ENCODE measurements around the gene VPS8.
"Not testable (repeated sequence)": the region's sequence is repeated elsewhere in the genome, so short reads cannot be mapped to it uniquely, and the experiment has no call there.

The VPS8 gene

DNA sequence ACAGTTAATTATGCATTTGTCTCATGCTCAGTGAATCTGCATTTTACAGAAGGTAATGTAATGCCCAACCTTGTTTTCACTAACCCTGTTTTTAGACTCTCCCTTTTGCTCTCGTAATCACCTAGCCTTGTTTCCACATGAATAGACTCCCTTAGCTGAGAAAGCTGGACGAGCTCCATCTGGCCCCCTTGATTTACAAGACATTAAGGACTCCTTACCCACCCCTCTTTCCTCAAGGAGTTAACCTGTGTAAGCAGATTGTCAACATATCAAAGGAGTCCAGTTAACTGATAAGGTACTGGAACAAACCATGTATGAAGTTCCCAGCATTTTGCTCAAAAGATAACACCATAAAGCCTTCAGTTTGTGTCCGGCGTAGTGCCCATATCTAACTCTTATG is 99.6 kb downstream of the VPS8 start:
- DNase-seq = no peak

DNA sequence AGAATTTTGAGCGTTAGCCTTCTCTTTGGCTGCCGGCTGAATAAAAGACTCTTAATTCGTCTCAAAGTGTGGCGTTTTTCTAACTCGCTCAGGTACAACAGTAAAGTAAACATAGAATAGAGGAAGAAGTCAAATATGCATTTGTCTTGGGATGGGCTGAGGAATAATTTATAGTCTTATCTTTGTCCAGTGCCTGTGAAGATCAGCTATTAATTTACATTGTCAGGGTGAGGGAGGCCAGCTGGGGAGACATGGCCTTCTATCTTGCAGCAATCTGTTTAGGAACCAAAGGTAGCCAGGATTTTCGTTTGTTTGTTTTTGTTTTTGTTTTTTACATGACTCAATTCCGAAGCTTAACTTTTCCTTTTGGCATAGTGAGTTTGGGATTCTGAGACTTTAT is 100.2 kb downstream of the VPS8 start:
- no peak for DNase-seq

DNA sequence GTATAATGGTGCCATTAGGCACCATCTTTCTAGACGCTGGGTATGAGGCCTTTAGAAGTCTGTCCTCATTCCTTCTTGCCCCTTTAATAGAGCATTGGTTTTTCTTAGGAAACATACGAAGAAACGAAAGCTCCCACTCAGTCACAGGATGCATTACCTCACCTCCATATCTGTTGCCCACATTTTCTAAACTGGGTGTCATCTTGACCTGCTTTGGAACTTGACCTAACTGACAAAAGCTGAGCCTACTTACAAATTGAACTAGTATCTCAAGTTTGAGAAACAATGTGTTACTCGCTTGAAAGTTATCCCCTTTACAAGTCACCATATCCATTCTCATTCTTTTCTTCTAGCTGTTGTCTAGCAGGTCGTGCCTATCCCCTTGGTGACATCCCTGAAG is 102.7 kb downstream of the VPS8 start:
- DNase-seq = no peak

DNA sequence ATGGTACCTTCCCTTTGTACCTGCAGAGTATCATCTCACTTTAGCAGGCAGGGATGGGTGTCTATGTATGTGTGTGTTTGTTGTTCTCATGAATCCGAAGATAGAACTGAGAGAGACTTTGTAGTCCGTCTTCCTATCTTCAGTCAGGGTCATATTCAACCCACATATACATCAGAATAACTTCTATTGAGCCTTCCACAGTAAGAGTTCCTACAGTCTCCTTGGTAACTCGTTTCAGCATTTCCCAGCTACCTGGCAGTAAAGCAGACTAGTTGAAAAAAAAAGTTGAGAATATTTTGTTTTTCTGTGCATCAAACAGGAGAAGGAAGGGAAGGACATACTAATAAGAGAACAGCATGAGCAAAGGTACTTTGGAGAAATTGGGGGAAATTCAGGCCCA is 106.8 kb downstream of the VPS8 start:
- no peak for DNase-seq

DNA sequence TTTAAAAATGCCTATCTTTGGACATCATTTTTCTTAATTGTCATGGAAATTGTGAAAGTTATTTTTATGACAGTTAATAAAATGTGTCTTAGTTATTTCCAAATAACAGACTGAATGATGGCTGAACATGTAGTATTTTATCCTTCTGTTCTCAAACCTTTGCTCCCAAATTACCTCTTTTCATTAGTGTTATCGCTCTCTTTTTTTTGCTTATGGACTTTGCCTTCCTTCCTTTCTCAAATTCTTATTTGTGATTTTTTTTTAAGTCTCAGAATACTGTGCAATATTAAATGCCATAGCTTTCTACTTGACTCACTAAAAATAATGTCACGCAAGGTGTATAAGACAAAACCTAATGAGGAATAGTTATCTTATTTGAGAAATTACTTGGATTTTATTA is 107.7 kb downstream of the VPS8 start:
- no peak for DNase-seq

DNA sequence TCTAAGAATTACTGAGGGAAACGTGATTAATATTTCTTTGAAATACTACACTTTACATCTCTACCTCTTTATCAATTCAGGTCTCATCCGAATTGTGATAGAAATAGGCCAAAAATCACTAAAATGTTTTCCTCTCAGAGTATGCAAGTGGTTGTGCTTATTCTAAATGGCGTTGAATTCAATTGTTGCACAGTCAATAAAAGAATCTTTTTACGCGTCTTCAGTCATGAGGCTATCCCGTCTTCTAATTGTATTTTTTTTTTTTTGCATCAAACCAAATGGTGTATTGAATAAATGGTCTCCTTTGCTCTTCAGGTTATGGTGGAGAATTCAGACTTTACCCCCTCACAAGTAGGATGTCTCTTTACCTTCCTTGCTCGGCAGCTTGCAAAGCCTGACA is 112.6 kb downstream of the VPS8 start:
- DNase-seq = no peak

DNA sequence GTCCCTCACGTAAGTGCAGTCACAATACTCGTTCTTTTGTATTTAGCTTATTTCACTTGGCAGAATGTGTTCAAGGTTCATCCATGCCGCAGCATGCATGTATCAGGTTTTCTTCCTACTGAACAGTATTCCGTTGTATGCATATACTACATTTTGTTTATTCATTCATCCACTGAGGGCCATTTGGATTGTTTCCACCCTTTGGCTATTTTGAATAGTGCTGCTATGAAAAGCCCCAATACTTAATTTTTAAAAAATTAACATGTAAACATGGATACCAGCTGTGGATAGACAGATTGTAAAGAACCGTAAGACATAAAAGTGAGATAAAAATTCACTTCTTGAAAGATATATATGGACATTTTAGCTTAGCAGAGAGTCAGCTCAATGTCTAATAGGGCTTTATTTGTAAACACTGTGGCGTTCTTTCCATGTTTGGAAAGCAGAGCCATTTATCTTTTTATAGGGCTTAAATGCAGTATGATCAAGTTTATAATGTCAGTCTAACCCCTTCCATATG is 115.9 kb downstream of the VPS8 start:
- no peak for DNase-seq

DNA sequence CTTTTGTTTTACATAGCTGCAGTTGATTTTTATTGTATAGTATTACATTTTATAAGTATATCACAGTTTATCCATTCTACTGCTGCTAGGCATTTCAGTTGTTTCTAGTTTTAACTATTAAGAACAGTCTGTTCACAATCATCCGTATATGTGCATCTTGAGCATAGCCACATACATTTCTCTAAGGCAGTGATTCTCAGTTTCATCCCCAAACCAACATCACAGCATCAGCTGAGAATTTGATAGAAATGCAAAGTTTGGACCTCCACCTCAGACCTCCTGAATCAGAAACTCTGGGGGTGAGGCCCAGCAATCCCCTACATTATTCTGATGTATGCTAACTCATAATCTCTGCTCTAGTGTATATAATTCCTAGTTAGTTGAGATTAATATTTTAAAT is 120.8 kb downstream of the VPS8 start:
- DNase-seq = no peak

DNA sequence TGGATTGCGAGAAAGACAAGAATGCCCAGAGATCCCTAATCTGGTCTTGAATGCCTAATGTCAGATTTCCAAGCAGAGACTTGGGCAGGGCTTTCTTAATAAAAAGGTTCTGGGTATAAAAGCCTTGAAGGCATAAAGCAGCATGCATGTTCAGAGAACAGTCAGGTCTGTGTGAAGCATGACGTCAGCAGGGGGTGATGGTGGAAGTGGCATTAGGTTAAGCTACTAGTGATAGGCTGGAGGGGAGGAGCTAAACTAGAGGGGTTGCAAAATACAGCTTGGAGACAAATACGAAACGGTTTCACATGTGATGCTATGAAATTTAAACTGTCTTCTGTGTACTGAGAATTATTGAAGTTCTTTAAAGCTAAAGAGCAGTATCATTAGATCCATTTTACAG is 125.6 kb downstream of the VPS8 start:
- DNase-seq = no peak

DNA sequence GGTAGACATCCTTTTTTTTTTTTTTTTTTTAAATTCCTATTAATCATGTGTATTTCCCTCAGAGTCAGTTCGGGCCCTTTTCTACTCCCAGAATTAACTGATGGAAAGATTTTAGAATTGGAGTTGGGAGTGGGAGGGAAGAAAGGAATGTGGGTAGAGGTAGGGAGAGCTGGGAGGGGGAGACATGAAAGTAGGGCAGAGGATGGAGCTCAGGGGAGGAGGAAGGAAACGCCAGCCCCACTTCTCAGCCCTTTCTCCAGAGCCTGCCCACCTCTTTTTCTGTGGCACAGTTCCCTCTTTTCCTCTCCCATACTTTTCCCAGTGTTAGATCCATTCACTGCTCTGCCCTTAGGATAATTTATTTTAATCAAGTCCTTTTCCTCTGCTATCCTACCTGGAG is 129.4 kb downstream of the VPS8 start:
- DNase-seq = no peak

DNA sequence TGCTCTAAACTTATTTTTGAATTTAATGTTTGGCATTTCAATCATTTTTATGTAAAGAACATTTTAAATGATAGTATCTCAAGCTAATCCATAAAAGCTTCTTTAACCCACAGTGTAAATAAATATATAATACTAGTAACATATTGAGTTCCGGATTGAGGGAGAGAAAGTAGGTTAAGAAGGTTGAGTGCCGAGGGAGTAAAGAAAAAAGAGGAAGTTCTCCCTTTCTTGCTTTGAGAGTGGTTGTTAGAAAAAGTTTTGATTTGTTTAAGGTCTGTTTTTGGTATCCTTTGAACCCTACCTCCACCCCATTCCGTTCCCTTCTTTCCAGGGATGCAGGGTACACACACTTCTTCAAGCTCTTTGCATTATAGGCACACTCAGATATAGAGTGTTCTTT is 130.8 kb downstream of the VPS8 start:
- no peak for DNase-seq

DNA sequence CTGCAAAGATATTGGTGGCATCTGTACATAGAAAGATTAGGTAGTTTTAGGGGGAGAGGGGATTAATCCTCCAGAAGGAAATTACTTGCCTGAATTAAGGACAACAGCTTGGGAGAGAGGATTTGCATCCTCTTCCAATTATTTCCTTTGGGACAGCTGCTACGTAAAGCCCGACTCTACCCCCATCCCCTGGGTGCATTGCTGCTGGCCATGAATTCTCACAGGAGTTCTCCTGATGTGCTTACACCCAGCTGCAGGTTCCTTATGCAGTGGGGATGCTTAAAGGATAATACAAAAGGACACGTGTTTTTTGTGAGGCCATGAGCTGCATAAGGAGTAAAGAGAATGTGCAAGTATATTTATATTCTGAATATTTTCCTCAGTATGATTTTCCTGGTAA is 132.3 kb downstream of the VPS8 start:
- no peak for DNase-seq

DNA sequence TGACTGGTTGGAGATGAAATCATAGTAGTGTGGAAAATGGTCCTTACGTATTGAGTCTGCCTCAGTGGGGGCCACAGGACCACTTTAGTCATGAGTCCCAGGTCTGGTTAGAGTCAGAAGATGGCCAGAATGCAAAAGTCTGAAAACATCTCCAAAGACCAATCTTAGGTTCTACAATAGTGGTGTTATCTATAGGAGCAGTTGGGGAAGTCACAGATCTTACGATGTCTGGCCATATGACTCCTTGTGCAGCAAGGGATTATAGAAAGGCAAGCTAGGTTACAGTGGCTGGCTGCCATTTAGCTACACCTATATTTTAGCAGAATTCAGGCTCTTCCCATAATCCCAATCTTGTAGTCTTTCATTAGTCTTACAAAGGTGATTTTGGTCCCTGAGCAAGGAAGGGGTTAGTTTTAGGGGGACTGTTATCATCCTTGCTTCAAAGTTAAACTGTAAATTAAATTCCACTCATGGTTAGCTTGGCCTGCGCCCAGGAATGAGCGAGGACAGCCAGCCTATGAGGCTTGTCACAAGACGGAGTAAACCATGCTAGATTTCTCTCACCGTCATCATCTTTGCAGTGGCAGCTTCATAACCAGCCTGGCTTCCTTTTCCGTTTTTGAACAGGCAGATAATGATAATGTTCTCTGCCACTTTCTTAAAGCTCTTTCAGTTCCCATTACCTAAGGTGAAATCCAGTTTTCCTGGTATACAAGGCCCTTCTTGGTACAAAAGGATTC is 134.1 kb downstream of the VPS8 start:
- DNase-seq = no peak

DNA sequence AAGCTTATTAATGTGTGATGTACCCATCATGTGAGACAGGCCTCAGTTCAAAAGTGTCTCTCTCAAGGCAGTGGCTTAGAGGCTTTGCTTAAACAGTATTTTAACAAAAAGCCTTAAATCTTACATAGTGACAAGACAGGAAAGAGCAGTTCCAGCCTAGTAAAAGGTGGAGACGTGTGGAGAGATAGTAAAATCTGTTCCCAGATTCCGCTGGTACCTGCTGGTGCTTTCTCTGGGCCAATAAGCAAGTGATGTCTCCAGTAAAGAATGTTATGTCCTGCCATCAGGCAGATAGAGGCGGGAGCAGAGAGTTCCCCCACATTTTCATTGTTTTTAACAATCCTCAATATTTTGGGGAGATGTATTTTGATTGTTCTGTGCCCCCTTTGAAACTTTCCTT is 135.0 kb downstream of the VPS8 start:
- no peak for DNase-seq

DNA sequence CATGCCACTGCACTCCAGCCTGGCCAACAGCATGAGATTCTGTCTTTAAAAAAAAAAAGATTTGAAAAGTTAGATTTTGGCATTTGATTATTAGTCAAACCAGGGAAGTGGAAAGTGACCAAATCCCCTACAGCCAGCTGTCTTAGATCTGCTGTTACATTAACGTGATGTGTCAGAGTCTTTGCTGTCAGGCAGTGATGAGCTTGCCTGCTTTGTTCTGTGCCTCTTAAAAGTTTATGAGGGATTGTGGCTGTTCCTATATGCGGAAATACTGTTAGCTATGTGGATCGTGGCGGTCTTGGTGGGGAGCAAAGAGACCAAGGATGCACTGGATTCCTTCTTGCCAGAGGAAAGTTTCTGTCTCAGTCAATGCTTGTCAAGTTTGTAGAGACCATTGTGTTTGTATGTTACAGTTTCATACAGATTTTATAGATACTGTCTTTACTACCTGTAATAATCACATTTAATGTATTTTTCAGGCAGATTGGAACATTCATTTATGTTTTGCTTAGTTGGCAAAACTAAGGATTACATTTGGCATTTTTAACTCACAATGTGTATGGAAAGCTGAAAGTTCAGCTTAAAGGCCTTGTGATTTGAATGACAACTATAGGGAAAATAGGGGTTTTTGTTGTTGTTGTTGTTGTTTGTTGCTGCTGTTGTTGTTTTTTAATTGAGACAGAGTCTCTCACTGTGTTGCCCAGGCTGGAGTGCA is 137.4 kb downstream of the VPS8 start:
- DNase-seq = no peak

DNA sequence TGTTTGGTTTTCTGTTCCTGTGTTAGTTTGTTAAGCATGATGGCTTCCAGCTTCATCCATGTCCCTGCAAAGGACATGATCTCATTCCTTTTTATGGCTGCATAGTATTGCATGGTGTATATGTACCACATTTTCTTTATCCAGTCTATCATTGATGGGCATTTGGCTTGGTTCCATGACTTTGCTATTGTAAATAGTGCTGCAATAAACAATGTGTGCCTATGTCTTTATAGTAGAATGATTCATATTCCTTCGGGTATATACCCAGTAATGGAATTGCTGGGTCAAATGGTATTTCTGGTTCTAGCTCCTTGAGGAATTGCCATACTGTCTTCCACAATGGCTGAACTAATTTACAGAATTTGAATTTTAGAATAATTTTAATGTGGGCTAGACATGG is 138.8 kb downstream of the VPS8 start:
- not testable (repeated sequence) for DNase-seq

DNA sequence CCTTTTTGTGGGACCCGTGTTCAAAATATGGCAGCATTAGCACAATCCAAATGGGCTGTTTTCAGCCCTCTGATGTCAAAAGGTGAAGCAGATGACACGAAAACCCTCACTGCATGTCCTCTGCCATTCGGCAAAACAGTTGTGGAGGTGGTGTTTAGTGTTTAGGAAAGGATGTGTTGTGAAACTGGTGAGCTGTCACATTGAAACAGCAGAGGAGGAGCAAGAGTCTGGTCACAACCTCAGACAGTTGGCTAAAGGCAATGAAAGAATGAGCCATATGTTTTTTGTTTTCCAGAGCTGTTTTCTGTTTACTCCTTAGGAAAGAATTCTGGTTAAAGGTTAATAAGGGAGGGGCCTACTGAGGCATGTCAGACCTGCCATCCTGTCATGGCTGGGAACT is 140.7 kb downstream of the VPS8 start:
- DNase-seq = no peak

DNA sequence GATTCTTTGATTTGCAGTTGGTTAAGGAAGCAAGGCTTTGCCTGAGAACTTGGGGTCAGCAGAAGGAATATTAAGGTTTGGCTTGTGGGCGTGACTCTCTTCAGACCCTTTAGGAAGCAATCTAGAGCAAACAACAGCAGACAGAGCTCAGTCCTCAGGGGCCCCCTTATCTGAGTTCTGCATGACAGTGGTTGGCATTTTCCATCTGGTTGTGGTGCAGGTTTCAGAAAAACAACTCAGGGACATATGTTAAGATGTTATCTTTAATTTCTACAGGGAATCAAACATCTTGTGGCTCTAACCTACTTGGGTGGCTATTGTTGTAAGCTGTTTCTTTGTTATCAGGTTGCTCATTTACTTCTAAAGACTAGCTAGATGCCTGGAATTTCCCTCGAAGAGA is 141.4 kb downstream of the VPS8 start:
- DNase-seq = no peak

DNA sequence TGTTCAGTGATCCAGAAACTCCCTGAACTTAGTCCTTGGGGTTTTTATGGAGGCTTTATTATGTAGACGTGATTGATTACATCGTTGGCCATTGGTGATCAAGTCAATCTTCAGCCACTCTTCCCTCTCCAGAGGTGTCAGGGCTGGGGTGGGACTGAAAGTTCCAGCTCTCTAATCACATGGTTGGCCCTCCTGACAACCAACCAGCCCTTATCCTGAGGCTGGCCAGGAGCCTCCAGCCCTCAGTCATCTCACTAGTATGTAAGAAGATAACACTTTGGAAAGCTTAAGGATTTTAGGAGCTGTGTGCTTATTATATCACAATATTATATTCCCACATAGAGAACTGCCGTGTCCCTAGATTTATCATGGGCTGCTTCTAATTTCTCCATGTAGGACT is 142.3 kb downstream of the VPS8 start:
- no peak for DNase-seq

DNA sequence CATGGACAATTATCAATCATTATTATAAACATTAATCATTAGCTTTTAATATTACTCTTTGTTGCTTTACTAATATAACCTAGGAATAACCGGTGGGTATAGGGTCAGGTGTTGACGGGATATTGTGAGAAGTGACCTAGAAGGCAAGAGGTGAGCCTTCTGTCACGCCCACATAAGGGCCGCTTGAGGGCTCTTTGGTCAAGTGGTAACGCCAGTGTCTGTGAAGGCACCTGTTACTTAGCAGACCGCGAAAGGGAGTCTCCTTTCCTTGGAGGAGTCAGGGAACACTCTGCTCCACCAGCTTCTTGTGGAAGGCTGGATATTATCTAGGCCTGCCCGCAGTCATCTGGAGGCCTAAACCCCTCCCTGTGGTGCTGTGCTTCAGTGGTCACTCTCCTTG is 142.9 kb downstream of the VPS8 start:
- DNase-seq = not testable (repeated sequence)

DNA sequence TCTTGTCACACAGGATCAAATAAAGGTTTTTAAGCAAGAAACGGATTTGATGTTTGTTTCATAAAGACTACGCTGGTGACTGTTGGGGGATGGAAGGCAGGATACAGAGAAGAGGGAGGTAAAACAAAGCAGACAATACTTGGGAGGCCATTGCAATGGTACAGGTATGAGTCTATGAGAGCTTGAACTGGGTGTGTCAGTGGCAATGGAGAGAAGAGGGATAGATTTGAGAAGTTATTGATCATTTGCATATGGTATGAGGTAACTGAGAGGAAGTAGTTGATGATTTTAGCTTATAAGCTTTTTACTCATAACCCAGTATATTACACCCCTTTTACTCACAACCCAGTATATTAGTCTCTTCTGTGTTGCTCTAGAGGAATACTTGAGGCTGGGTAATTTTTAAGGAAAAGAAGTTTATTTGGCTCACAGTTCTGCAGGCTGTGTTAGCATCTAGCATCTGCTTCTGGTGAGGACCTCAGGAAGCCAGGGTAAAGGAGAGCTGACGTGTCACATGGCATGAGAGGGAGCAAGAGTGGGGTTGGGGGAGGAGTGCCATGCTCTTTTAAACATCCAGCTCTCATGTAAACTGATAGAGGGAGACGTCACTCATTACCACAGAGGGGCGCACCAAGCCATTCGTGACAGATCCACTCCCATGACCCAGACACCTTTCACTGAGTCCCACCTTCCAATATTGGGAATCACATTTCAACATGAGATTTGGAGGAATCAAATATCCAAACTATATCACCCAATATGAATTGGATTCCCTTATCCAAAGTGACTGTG is 153.9 kb downstream of the VPS8 start:
- no peak for DNase-seq

DNA sequence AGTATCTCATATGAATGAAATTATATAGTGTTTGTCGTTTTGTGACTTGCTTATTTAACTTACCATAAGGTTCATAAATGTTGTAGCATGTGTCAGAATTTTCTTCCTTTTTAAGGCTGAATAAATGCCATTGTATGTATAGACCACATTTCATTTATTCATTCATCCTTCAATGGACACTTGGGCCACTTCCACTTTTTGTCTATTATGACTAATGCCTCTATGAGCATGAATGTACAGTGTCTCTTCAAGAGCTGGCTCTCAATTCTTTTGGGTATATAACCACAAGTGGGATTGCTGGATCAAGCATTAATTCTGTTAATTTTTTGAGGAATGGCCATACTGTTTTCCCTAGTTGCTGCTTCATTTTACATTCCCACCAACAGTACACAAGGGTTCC is 156.1 kb downstream of the VPS8 start:
- no peak for DNase-seq
